CD14-positive monocyte (primary cell): ENCODE measurements around the gene KCNQ1. TPM values are rescaled to one million over a fixed set of nuclear protein-coding genes. Genes with fewer than 3 reads are reported as not detected.

Experiments
- DNase-seq, 3 donors: peaks; one replicate each; pipeline ENCODE4 v3.0.0-alpha.2; 2011 to 2022
- H2AFZ ChIP-seq: 2 replicates; pipeline ENCODE4 v1.6.0; 2012; ENCODE audit warnings: mild to moderate bottlenecking, low read depth, low read length, inconsistent platforms; ENCODE audit not compliant: insufficient read depth, poor library complexity, severe bottlenecking
- H3K27ac ChIP-seq, 2 donors: 1 replicate in 1 of 2; 2 replicates in 1 of 2; pipeline ENCODE4 v1.5.1; 2012 to 2013; ENCODE audit warnings: low read length in 2 of 2, control low read depth in 1 of 2, inconsistent platforms in 1 of 2, low read depth in 1 of 2, mild to moderate bottlenecking in 1 of 2
- H3K27me3 ChIP-seq, 2 donors: one replicate each; pipeline versions ENCODE4 v1.6.0 to v1.6.1; 2011 to 2013; ENCODE audit warnings: low read length in 2 of 2; ENCODE audit not compliant: control insufficient read depth in 2 of 2, insufficient read depth in 2 of 2
- H3K36me3 ChIP-seq, 2 donors: replicated peaks in 1 of 2; 1 replicate in 1 of 2; 2 replicates in 1 of 2; pipeline versions ENCODE4 v1.5.1 to v1.6.1; 2012 to 2013; ENCODE audit warnings: low read length in 2 of 2, control low read depth in 1 of 2, inconsistent platforms in 1 of 2, mild to moderate bottlenecking in 1 of 2; ENCODE audit not compliant: insufficient read depth in 2 of 2, control insufficient read depth in 1 of 2
- H3K4me1 ChIP-seq, 2 donors: 1 replicate in 1 of 2; 2 replicates in 1 of 2; pipeline versions ENCODE4 v1.5.1 to v1.6.1; 2012 to 2013; ENCODE audit warnings: low read length in 2 of 2, control low read depth in 1 of 2, inconsistent platforms in 1 of 2, mild to moderate bottlenecking in 1 of 2, moderate library complexity in 1 of 2; ENCODE audit not compliant: insufficient read depth in 2 of 2, control insufficient read depth in 1 of 2
- H3K4me2 ChIP-seq: replicated peaks from 2 replicates; pipeline ENCODE3; 2012; ENCODE audit warnings: low read length, moderate library complexity, mild to moderate bottlenecking; ENCODE audit not compliant: poor library complexity, severe bottlenecking; ENCODE audit errors: extremely low read depth
- H3K4me3 ChIP-seq, 3 experiments: fragments of 200-600 bp in 1 of 3; sonication (generic) in 1 of 3; replicated peaks in 1 of 3; 1 replicate in 2 of 3; 2 replicates in 1 of 3; pipeline ENCODE4 v1.5.1; 2011 to 2013; ENCODE audit warnings: low read length in 3 of 3, mild to moderate bottlenecking in 3 of 3, control low read depth in 2 of 3, low read depth in 2 of 3, inconsistent platforms in 1 of 3, moderate library complexity in 1 of 3
- H3K79me2 ChIP-seq: 2 replicates; pipeline ENCODE4 v1.6.0; 2012; ENCODE audit warnings: mild to moderate bottlenecking, control low read depth, inconsistent platforms, low read length, moderate library complexity; ENCODE audit not compliant: insufficient read depth
- H3K9ac ChIP-seq: 2 replicates; pipeline ENCODE4 v1.6.0; 2017; ENCODE audit warnings: low read length, mild to moderate bottlenecking; ENCODE audit not compliant: insufficient read depth, poor library complexity, severe bottlenecking
- H3K9me3 ChIP-seq, 2 donors: replicated peaks in 1 of 2; 1 replicate in 1 of 2; 2 replicates in 1 of 2; pipeline versions ENCODE4 v1.5.1 to v1.6.1; 2012 to 2013; ENCODE audit warnings: low read length in 2 of 2, control low read depth in 1 of 2; ENCODE audit not compliant: control insufficient read depth in 1 of 2, insufficient read depth in 1 of 2
- H4K20me1 ChIP-seq: 2 replicates; pipeline ENCODE4 v1.6.0; 2012; ENCODE audit warnings: mild to moderate bottlenecking, low read length, control low read depth, moderate library complexity; ENCODE audit not compliant: insufficient read depth
- H3K27ac Mint-ChIP-seq, 7 donors: one replicate each; pipeline ENCODE4 v1.8.0; 2020; ENCODE audit warnings: mild to moderate bottlenecking in 7 of 7, mixed read lengths in 7 of 7, moderate library complexity in 6 of 7, inconsistent platforms in 2 of 7
- H3K27me3 Mint-ChIP-seq, 3 donors: one replicate each; pipeline ENCODE4 v1.8.0; 2021 to 2022; ENCODE audit warnings: low read depth in 3 of 3, mild to moderate bottlenecking in 3 of 3, mixed read lengths in 3 of 3, moderate library complexity in 3 of 3, inconsistent platforms in 1 of 3
- H3K36me3 Mint-ChIP-seq, 2 donors: one replicate each; pipeline ENCODE4 v1.8.0; 2020; ENCODE audit warnings: mixed read lengths in 2 of 2, inconsistent platforms in 1 of 2, mild to moderate bottlenecking in 1 of 2
- H3K4me1 Mint-ChIP-seq: one replicate; pipeline ENCODE4 v1.8.0; 2020; ENCODE audit warnings: mild to moderate bottlenecking, mixed read lengths
- H3K4me3 Mint-ChIP-seq, 2 donors: one replicate each; pipeline ENCODE4 v1.8.0; 2020; ENCODE audit warnings: mild to moderate bottlenecking in 2 of 2, mixed read lengths in 2 of 2, moderate library complexity in 1 of 2
- H3K9me3 Mint-ChIP-seq, 7 donors: one replicate each; pipeline ENCODE4 v1.8.0; 2020 to 2022; ENCODE audit warnings: mixed read lengths in 7 of 7, mild to moderate bottlenecking in 6 of 7, moderate library complexity in 6 of 7, inconsistent platforms in 2 of 7
- WGBS: methylation state at CpG from one replicate; pipeline ENCODE4 v1.1.5; 2013; ENCODE audit warnings: missing lambda C conversion rate; ENCODE audit not compliant: insufficient coverage; 5-methylcytosine and 5-hydroxymethylcytosine counted together
- intact Hi-C, 2 donors: fragments of 100-400 bp; cut with micrococcal nuclease; formaldehyde crosslinking; loops; one replicate each; pipeline versions ENCODE4 v1.15.0 to v1.15.1; 2023
- polyA plus RNA-seq, 3 donors: library from polyadenylated mRNA; depleted of rRNA in 1 of 3; unstranded in 2 of 3; stranded (reverse) in 1 of 3; fragments of 300-500 nt in 2 of 3; fragments of >200 nt in 1 of 3; fragmentation: Illumina TruSeq in 2 of 3; gene quantifications; 1 replicate in 2 of 3; 2 replicates in 1 of 3; pipeline ENCODE4 v1.2.3, GENCODE V29; 2012 to 2021
- TF ChIP-seq, protein P1 (sequence below): fragments of 200-600 bp; IDR thresholded peaks from one replicate; pipeline ENCODE4 v1.8.0; 2022; ENCODE audit warnings: antibody characterized with exemption, mild to moderate bottlenecking

KCNQ1 gene
- polyA plus RNA-seq, 3 donors, result 14.9 to 31.8 (median 21.6) TPM

GRCh38 chr11:2783536-2784082, 338.8 kb downstream of the KCNQ1 start:
- Histone ChIP-seq H3K79me2 (no peaks in the 10 kb centered on the region), H3K36me3 (peaks cover 6 to 21% of the 10 kb centered on the region in 2 donors), H3K9me3 (no peaks in the 10 kb centered on the region), H3K27me3 (no peaks in the 10 kb centered on the region), H3K9ac (no peak overlapping the region), H3K4me1 (peaks cover 21 to 40% of the 10 kb centered on the region in 2 donors), H3K4me2 (no peak overlapping the region), H2AFZ (no peak overlapping the region), H3K27ac (no peak overlapping the region), H3K4me3 (no peak overlapping the region), H4K20me1 (peaks cover 45% of the 10 kb centered on the region)
- TF ChIP-seq, protein P1, sequence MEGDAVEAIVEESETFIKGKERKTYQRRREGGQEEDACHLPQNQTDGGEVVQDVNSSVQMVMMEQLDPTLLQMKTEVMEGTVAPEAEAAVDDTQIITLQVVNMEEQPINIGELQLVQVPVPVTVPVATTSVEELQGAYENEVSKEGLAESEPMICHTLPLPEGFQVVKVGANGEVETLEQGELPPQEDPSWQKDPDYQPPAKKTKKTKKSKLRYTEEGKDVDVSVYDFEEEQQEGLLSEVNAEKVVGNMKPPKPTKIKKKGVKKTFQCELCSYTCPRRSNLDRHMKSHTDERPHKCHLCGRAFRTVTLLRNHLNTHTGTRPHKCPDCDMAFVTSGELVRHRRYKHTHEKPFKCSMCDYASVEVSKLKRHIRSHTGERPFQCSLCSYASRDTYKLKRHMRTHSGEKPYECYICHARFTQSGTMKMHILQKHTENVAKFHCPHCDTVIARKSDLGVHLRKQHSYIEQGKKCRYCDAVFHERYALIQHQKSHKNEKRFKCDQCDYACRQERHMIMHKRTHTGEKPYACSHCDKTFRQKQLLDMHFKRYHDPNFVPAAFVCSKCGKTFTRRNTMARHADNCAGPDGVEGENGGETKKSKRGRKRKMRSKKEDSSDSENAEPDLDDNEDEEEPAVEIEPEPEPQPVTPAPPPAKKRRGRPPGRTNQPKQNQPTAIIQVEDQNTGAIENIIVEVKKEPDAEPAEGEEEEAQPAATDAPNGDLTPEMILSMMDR, result no peak
- H3K4me3 Mint-ChIP-seq, result no peak overlapping the region
- H3K9me3 Mint-ChIP-seq, result peaks cover 0 to 3% (median 0%) of the 10 kb centered on the region in 7 donors
- peak; percentile 17 to 46 (median 38) for DNase-seq
- H3K4me1 Mint-ChIP-seq, result peaks cover 43% of the 10 kb centered on the region
- intact Hi-C loops, result no loop called here
- H3K27ac Mint-ChIP-seq, result peak overlapping the region in 1 of 7 donors; percentile 23
- H3K27me3 Mint-ChIP-seq, result peaks cover 5 to 21% (median 7%) of the 10 kb centered on the region in 3 donors
- H3K36me3 Mint-ChIP-seq, result peaks cover 35 to 47% of the 10 kb centered on the region in 2 donors

DNA sequence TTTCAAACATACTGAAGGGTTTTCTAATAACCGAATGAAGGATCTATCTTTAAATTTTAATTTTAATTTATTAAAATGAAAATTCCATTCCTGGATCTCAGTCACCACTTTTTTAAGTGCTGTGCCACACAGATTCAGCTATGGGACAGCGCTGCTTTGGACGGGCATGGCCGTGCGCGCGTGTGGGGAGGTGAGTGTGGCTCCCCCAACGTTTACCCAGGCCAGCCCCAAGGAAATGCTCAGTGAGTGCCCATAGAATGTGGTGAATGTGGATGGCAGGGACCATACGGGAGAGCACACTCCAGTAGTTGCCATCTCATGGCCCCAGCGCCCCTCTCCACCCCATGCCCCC, 343.0 kb downstream of the KCNQ1 start:
- Mint-ChIP-seq H3K4me1 (peaks cover 18% of the 10 kb centered on the region), H3K27me3 (peaks cover 10 to 39% (median 23%) of the 10 kb centered on the region in 3 donors), H3K27ac (no peak overlapping the region), H3K9me3 (peaks cover 0 to 4% (median 2%) of the 10 kb centered on the region in 7 donors), H3K36me3 (peaks cover 34 to 50% of the 10 kb centered on the region in 2 donors), H3K4me3 (no peak overlapping the region)
- H3K4me3 ChIP-seq, result no peak overlapping the region
- H3K9me3 ChIP-seq, result no peaks in the 10 kb centered on the region
- peaks cover 0 to 23% of the 10 kb centered on the region in 2 donors for H3K27me3 ChIP-seq
- H2AFZ ChIP-seq, result no peak overlapping the region
- H3K4me1 ChIP-seq, result peaks cover 6 to 18% of the 10 kb centered on the region in 2 donors
- no peaks in the 10 kb centered on the region for H3K79me2 ChIP-seq
- TF ChIP-seq, protein P1, result no peak
- no CpG with 5 or more reads among the region's 10 CpGs for WGBS
- no peak overlapping the region for H3K9ac ChIP-seq
- DNase-seq, result no peak
- intact Hi-C loops, result no loop called here
- peaks cover 5 to 19% of the 10 kb centered on the region in 2 donors for H3K36me3 ChIP-seq
- no peak overlapping the region for H3K4me2 ChIP-seq
- H4K20me1 ChIP-seq, result peaks cover 45% of the 10 kb centered on the region
- no peak overlapping the region for H3K27ac ChIP-seq
